A549 (cell line): ENCODE results near the gene HEXIM1.

Experiments used
- HDAC2 ChIP-seq: fragments of 200-600 bp; sonication (generic); IDR thresholded peaks from 2 replicates; pipeline ENCODE4 v1.6.1; 2016
- KDM1A ChIP-seq: fragments of 200-600 bp; sonication (generic); IDR thresholded peaks from 2 replicates; pipeline ENCODE4 v1.6.1; 2016; ENCODE audit warnings: low read depth, mild to moderate bottlenecking
- MYC ChIP-seq: IDR thresholded peaks from 2 replicates; pipeline ENCODE4 v1.6.1; 2012; ENCODE audit warnings: mild to moderate bottlenecking, inconsistent platforms, low read length, improper control_type of control experiment, borderline replicate concordance
- POLR2A ChIP-seq: IDR thresholded peaks from 2 replicates; pipeline ENCODE4 v1.6.1; 2012; ENCODE audit warnings: mild to moderate bottlenecking, low read length
- RCOR1 ChIP-seq: fragments of 150-350 bp; IDR thresholded peaks from 2 replicates; pipeline ENCODE4 v1.6.1; 2014; ENCODE audit warnings: antibody characterized with exemption, low read length, low read depth
- RFX5 ChIP-seq: fragments of 450-650 bp; IDR thresholded peaks from 2 replicates; pipeline ENCODE4 v1.7.1; 2014; ENCODE audit warnings: antibody characterized with exemption, mild to moderate bottlenecking, moderate library complexity
- ZFP36 ChIP-seq: fragments of 450-650 bp; IDR thresholded peaks from 2 replicates; pipeline ENCODE4 v1.6.1; 2014; ENCODE audit warnings: borderline replicate concordance; ENCODE audit not compliant: partially characterized antibody
- TF ChIP-seq, protein P1 (sequence below): fragments of >200 bp; sonication (Bioruptor Twin); formaldehyde crosslinking; IDR thresholded peaks from 3 replicates; pipeline ENCODE4 v1.5.1; 2016
- TF ChIP-seq, protein P2 (sequence below): IDR thresholded peaks from 2 replicates; pipeline ENCODE4 v1.6.1; 2012

DNA sequence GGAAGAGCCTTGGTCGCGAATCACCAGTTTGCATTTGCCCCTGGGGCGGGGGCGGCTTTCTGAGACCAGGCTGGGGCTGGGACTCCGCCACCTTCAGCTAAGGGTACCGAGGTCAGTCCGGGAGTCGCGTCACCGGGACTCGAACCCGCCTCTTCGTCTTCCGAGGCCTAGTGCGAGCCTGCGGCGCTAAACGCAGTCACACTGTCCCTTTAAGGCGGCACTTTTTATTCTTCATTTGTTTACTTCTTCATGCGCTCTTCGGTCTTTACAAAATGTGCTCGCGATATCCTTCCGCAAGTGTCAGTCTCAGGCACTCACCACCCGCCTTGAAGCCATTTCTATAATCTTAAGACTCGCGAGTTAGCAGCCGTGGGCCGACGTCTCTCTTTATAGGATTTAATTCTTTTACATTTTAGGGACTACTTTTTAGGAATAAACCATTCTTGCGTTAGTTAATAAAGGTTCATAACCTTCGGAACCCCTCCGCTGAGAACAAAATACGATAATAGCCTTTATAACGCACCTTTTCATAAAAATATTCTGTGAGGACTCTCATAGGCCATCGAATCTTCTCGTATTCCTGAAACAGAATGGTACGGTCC is 593 bp upstream of the HEXIM1 start:
- TF ChIP-seq, protein P1, sequence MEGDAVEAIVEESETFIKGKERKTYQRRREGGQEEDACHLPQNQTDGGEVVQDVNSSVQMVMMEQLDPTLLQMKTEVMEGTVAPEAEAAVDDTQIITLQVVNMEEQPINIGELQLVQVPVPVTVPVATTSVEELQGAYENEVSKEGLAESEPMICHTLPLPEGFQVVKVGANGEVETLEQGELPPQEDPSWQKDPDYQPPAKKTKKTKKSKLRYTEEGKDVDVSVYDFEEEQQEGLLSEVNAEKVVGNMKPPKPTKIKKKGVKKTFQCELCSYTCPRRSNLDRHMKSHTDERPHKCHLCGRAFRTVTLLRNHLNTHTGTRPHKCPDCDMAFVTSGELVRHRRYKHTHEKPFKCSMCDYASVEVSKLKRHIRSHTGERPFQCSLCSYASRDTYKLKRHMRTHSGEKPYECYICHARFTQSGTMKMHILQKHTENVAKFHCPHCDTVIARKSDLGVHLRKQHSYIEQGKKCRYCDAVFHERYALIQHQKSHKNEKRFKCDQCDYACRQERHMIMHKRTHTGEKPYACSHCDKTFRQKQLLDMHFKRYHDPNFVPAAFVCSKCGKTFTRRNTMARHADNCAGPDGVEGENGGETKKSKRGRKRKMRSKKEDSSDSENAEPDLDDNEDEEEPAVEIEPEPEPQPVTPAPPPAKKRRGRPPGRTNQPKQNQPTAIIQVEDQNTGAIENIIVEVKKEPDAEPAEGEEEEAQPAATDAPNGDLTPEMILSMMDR, result no peak
- TF ChIP-seq MYC, result peak; percentile 86; the same call in 1 of the 2 replicates
- no peak for TF ChIP-seq KDM1A
- TF ChIP-seq POLR2A, result no peak
- TF ChIP-seq, protein P2, sequence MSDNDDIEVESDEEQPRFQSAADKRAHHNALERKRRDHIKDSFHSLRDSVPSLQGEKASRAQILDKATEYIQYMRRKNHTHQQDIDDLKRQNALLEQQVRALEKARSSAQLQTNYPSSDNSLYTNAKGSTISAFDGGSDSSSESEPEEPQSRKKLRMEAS, result peak; percentile 99
- no peak; the same call in 1 of the 2 replicates for TF ChIP-seq RFX5
- no peak for TF ChIP-seq ZFP36
- TF ChIP-seq HDAC2, result no peak; the same call in 1 of the 2 replicates
- TF ChIP-seq RCOR1, result no peak
